ENCODE results near the gene ADCY9. TPM values are rescaled to one million over a fixed set of nuclear protein-coding genes. Genes with fewer than 3 reads are reported as not detected.

The ADCY9 gene
- total RNA-seq, 1 donor from 2014 or later = 31.9 TPM

DNA sequence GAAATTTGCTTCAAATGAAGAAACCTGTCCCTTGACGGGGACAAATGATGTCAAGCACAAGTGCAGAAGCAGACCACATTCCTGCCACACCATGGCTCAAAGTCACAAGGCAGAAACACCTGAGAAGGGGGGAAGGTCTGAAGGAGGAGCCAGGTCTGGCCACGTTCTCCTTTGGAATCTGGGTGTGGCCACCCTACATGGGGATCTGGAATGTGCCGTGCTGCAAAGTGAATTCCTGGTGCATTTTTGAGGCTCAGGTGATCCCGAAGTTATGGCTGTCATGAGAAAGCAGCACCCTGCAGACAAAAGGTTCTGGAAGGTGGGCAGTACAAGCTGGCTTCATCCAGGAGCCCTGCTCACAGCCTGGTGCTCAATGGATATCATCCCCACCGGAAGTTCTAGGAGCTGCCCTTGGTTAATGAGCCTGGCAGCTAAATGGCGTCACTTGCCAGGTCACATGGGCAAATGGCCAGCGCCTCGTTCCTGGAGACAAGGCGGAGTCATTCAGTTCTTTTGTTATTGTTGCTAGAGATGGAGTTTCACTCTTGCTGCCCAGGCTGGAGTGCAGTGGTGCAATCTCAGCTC is 20.1 kb upstream of the ADCY9 start:
- TF ChIP-seq, protein P1, sequence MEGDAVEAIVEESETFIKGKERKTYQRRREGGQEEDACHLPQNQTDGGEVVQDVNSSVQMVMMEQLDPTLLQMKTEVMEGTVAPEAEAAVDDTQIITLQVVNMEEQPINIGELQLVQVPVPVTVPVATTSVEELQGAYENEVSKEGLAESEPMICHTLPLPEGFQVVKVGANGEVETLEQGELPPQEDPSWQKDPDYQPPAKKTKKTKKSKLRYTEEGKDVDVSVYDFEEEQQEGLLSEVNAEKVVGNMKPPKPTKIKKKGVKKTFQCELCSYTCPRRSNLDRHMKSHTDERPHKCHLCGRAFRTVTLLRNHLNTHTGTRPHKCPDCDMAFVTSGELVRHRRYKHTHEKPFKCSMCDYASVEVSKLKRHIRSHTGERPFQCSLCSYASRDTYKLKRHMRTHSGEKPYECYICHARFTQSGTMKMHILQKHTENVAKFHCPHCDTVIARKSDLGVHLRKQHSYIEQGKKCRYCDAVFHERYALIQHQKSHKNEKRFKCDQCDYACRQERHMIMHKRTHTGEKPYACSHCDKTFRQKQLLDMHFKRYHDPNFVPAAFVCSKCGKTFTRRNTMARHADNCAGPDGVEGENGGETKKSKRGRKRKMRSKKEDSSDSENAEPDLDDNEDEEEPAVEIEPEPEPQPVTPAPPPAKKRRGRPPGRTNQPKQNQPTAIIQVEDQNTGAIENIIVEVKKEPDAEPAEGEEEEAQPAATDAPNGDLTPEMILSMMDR (IDR thresholded peaks at IDR 0.05) = no peak
- Mint-ChIP-seq H3K27ac (ENCODE audit: unreplicated experiment) (no peak overlapping the region), H3K9me3 (ENCODE audit: low read depth) (peaks cover 8% of the 10 kb centered on the region), H3K27me3 (ENCODE audit: low read depth) (peaks cover 2% of the 10 kb centered on the region), H3K4me3 (ENCODE audit: unreplicated experiment) (no peak overlapping the region), H3K4me1 (ENCODE audit: low read depth) (peaks cover 7% of the 10 kb centered on the region), H3K36me3 (ENCODE audit: low read depth) (peaks cover 2% of the 10 kb centered on the region)
- DNase-seq (ENCODE audit: low spot score) = no peak

DNA sequence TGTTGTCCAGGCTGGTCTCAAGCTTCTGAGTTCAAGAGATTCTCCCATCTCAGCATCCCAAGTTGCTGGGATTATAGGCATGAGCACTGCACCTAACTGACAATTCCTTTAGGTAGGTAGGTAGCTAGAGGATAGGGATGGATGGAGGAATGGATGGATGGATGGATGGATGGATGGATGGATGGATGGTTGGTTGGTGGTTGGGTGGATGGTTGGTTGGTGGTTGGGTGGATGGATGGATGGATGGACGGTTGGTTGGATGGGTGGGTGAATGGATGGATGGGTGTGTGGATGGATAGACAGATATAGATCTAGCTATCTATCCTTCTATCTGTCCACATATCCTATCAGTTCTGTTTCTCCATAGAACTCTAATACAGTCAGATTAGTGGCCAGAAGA is 19.3 kb upstream of the ADCY9 start:
- Mint-ChIP-seq H3K27ac (ENCODE audit: unreplicated experiment) (no peak overlapping the region), H3K36me3 (ENCODE audit: low read depth) (peaks cover 2% of the 10 kb centered on the region), H3K4me3 (ENCODE audit: unreplicated experiment) (no peak overlapping the region), H3K4me1 (ENCODE audit: low read depth) (peaks cover 3% of the 10 kb centered on the region), H3K27me3 (ENCODE audit: low read depth) (peaks cover 3% of the 10 kb centered on the region), H3K9me3 (ENCODE audit: low read depth) (peaks cover 5% of the 10 kb centered on the region)
- TF ChIP-seq, protein P1 (IDR thresholded peaks at IDR 0.05) = no peak
- no peak for DNase-seq (ENCODE audit: low spot score)

- no peak overlapping the region for H3K27ac Mint-ChIP-seq (ENCODE audit: unreplicated experiment)
- DNase-seq (ENCODE audit: low spot score) = no peak
- H3K27me3 Mint-ChIP-seq (ENCODE audit: low read depth) = peaks cover 5% of the 10 kb centered on the region
- no peaks in the 10 kb centered on the region for H3K4me1 Mint-ChIP-seq (ENCODE audit: low read depth)
- no peaks in the 10 kb centered on the region for H3K9me3 Mint-ChIP-seq (ENCODE audit: low read depth)
- H3K36me3 Mint-ChIP-seq (ENCODE audit: low read depth) = peaks cover 2% of the 10 kb centered on the region
- TF ChIP-seq, protein P1 (IDR thresholded peaks at IDR 0.05) = no peak
- H3K4me3 Mint-ChIP-seq (ENCODE audit: unreplicated experiment) = no peak overlapping the region
Measured at GRCh38 chr16:4133897-4134372, 17.7 kb upstream of the ADCY9 start.

GRCh38 chr16:4131621-4132020 is 15.4 kb upstream of the ADCY9 start:
- TF ChIP-seq, protein P1 (IDR thresholded peaks at IDR 0.05) = no peak
- no peak for DNase-seq (ENCODE audit: low spot score)
- Mint-ChIP-seq H3K36me3 (ENCODE audit: low read depth) (no peaks in the 10 kb centered on the region), H3K4me3 (ENCODE audit: unreplicated experiment) (no peak overlapping the region), H3K9me3 (ENCODE audit: low read depth) (no peaks in the 10 kb centered on the region), H3K4me1 (ENCODE audit: low read depth) (no peaks in the 10 kb centered on the region), H3K27me3 (ENCODE audit: low read depth) (peaks cover 5% of the 10 kb centered on the region), H3K27ac (ENCODE audit: unreplicated experiment) (no peak overlapping the region)

- peaks cover 1% of the 10 kb centered on the region for H3K27me3 Mint-ChIP-seq (ENCODE audit: low read depth)
Measured at GRCh38 chr16:4124535-4125294, 8.5 kb upstream of the ADCY9 start.

More at GRCh38 chr16:4124535-4125294, 8.5 kb upstream of the ADCY9 start:
- Mint-ChIP-seq H3K4me1 (ENCODE audit: low read depth) (peaks cover 10% of the 10 kb centered on the region), H3K27ac (ENCODE audit: unreplicated experiment) (no peak overlapping the region), H3K36me3 (ENCODE audit: low read depth) (no peaks in the 10 kb centered on the region), H3K9me3 (ENCODE audit: low read depth) (no peaks in the 10 kb centered on the region), H3K4me3 (ENCODE audit: unreplicated experiment) (no peak overlapping the region)
- DNase-seq (ENCODE audit: low spot score) = no peak
- TF ChIP-seq, protein P1 (IDR thresholded peaks at IDR 0.05) = no peak
